Activated CD4-positive, alpha-beta T cell treated with anti-CD3 and anti-CD28 coated beads for 36 hours (primary cell): ENCODE data around the gene ETV6. TPM values are rescaled to one million over a fixed set of nuclear protein-coding genes. Genes with fewer than 3 reads are reported as not detected.

Source experiments
- ATAC-seq: fragments of 200-7000 bp; cut with Tn5 transposase; one replicate; pipeline ENCODE4 v1.10.0; 2021; ENCODE audit warnings: mild to moderate bottlenecking, moderate library complexity
- CTCF ChIA-PET: fragments of 350-600 bp; sonication (Branson Sonifier 250); formaldehyde crosslinking; loops from one replicate; lab custom pipeline; 2021; ENCODE audit warnings: antibody characterized with exemption; lab: Charles Lee
- POLR2A ChIA-PET: fragments of 350-600 bp; sonication (Branson Sonifier 250); formaldehyde crosslinking; loops from one replicate; lab custom pipeline; 2021; ENCODE audit warnings: antibody characterized with exemption, inconsistent platforms; lab: Charles Lee
- DNase-seq: peaks from one replicate; pipeline ENCODE4 v3.0.0-alpha.2; 2020
- H3K27ac Mint-ChIP-seq: one replicate; pipeline ENCODE4 v1.8.0; 2021; ENCODE audit warnings: mixed read lengths
- H3K27me3 Mint-ChIP-seq: one replicate; pipeline ENCODE4 v1.8.0; 2021; ENCODE audit warnings: mixed read lengths
- H3K36me3 Mint-ChIP-seq: one replicate; pipeline ENCODE4 v1.8.0; 2021; ENCODE audit warnings: low read depth, mixed read lengths
- H3K4me1 Mint-ChIP-seq: one replicate; pipeline ENCODE4 v1.8.0; 2021; ENCODE audit warnings: mixed read lengths
- H3K4me3 Mint-ChIP-seq: one replicate; pipeline ENCODE4 v1.8.0; 2021; ENCODE audit warnings: mild to moderate bottlenecking, moderate library complexity, mixed read lengths
- H3K9me3 Mint-ChIP-seq: one replicate; pipeline ENCODE4 v1.8.0; 2021; ENCODE audit warnings: low read depth, mixed read lengths
- intact Hi-C, 2 experiments: fragments of 100-400 bp; cut with DNase I in 1 of 2; cut with micrococcal nuclease in 1 of 2; formaldehyde crosslinking; loops; one replicate each; pipeline versions ENCODE4 v1.14.2 to v1.15.1; 2022 to 2024; cut with DNase I, micrococcal nuclease
- total RNA-seq, 2 experiments: library from RNA; stranded (reverse); gene quantifications; one replicate each; pipeline ENCODE4 v1.2.3, GENCODE V29; 2021

The ETV6 gene
- total RNA-seq, 2 experiments from 2014 or later, result 53.5 to 56.7 TPM

DNA sequence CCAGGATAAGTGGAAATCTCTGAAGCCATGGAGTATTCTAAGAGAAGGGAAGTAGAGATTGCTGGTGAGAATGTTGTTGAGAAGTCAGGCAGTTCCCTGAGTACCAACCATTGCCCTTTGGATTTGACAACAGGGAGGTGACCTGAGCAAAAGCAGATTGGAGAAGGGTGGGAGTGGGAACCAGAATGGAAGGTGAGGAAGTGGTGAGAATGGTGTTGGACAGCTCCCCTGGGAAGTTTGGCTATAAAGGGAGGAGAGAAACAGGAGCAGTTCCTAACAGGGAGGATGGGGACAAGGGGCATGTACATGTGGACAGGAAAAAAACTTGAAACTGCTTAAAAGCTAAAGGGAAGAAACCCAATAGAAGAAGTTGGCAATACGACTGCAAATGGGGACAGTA lies 198.1 kb downstream of the ETV6 start:
- CTCF ChIA-PET, result interaction anchor here (0.6 kb wide), 1 partner anchor 45 kb away, joined by 3 read pairs; no protein-coding TSS in a partner anchor
- POLR2A ChIA-PET, result no interaction called here

DNA sequence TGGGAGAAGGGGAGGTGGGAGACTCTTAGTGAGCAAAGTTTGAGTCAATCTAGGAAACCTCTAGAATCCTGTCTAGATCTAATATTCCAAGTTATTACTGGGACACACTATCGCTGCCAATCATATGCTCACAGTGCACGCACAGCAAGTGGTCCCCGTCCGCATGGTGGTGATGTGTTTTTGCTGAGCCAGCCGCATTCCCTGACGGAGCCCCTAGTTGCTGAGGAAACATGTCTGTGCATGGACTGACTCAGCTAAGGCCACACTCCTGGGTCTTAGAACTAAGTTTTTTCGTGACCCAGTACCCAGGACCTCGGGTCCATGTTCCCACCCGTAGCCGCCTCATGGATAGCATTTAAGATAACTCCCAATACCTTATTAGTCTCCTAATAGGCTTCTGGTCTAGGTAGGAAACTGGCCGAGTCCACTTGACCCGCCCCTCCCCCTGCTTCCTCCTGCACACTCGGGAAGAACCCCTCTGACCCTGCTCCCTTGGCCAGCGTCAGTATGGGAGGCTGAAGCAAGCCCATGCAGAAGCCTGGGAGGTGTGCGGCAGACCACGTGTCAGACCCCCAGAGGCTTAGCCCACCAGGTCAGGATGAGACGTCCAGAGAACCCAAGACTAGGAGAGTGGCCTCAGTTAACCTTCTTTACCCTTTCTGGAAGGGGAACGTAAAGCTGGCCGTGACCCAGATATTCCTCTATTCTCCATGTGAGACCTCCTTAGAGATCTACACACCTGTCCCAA lies 200.5 kb downstream of the ETV6 start:
- DNase-seq, result no peak
- no peaks in the 10 kb centered on the region for H3K27me3 Mint-ChIP-seq
- H3K9me3 Mint-ChIP-seq, result no peaks in the 10 kb centered on the region
- ATAC-seq, result no peak
- peaks cover 16% of the 10 kb centered on the region for H3K4me1 Mint-ChIP-seq
- peaks cover 56% of the 10 kb centered on the region for H3K36me3 Mint-ChIP-seq
- H3K27ac Mint-ChIP-seq, result no peak overlapping the region
- POLR2A ChIA-PET, result no interaction called here
- no peak overlapping the region for H3K4me3 Mint-ChIP-seq
- CTCF ChIA-PET, result no interaction called here
- intact Hi-C loops, result loop anchor here in 1 of 2 experiments (2.0 kb wide), 1 partner anchor 19 kb away; no protein-coding TSS in a partner anchor

More for the DNA sequence above, 198.1 kb downstream of the ETV6 start:
- Mint-ChIP-seq H3K4me1 (peaks cover 1% of the 10 kb centered on the region), H3K36me3 (peaks cover 52% of the 10 kb centered on the region), H3K4me3 (no peak overlapping the region), H3K9me3 (no peaks in the 10 kb centered on the region), H3K27ac (no peak overlapping the region), H3K27me3 (no peaks in the 10 kb centered on the region)
- no peak for DNase-seq
- intact Hi-C loops, result no loop called here
- ATAC-seq, result no peak

DNA sequence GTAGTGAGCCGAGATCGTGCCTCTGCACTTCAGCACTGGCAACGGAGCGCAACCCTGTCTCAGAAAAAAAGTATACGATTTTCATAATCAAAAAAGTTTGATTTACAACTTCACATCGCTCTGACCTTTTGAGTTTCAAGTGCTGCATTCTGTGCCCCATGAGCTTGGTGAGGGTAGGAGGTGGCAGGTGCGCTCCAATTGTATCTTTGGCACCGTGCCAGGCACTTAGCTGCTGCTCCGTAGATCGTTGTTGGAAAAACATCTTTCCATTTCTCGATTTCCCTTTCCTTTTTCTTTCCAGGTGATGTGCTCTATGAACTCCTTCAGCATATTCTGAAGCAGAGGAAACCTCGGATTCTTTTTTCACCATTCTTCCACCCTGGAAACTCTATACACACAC lies 203.7 kb downstream of the ETV6 start:
- Mint-ChIP-seq H3K36me3 (peaks cover 56% of the 10 kb centered on the region), H3K27ac (peak overlapping the region; percentile 34), H3K4me1 (peaks cover 32% of the 10 kb centered on the region), H3K9me3 (no peaks in the 10 kb centered on the region), H3K4me3 (no peak overlapping the region), H3K27me3 (no peaks in the 10 kb centered on the region)
- POLR2A ChIA-PET, result interaction anchor here (0.7 kb wide), 1 partner anchor 1213 kb away, joined by 3 read pairs; no protein-coding TSS in a partner anchor
- ATAC-seq, result no peak
- no peak for DNase-seq
- intact Hi-C loops, result no loop called here
- CTCF ChIA-PET, result interaction anchor here (1.2 kb wide), 1 partner anchor 10 kb away, joined by 3 read pairs; no protein-coding TSS in a partner anchor

DNA sequence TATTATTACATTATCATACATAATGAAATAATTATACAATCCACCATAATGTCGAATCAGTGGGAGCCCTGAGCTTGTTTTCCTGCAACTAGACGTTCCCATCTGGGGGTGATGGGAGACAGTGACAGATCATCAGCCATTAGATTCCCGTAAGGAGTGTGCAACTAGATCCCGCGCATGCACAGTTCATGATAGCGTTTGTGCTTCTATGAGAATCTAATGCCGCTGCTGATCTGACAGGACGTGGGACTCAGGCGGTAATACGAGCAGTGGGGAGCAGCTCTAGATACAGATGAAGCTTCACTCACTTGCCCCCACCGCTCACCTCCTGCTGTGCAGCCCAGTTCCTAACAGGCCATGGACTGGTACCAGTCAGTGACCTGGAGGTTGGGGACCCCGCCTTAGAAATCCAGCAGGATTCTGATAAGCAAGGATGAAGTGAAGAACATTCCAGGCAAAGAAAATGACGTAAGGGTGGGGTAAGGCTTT lies 204.6 kb downstream of the ETV6 start:
- Mint-ChIP-seq H3K27ac (no peak overlapping the region), H3K4me1 (peaks cover 34% of the 10 kb centered on the region), H3K36me3 (peaks cover 56% of the 10 kb centered on the region), H3K27me3 (no peaks in the 10 kb centered on the region), H3K4me3 (no peak overlapping the region), H3K9me3 (no peaks in the 10 kb centered on the region)
- CTCF ChIA-PET, result no interaction called here
- DNase-seq (no peak), ATAC-seq (no peak)
- POLR2A ChIA-PET, result no interaction called here
- intact Hi-C loops, result no loop called here

DNA sequence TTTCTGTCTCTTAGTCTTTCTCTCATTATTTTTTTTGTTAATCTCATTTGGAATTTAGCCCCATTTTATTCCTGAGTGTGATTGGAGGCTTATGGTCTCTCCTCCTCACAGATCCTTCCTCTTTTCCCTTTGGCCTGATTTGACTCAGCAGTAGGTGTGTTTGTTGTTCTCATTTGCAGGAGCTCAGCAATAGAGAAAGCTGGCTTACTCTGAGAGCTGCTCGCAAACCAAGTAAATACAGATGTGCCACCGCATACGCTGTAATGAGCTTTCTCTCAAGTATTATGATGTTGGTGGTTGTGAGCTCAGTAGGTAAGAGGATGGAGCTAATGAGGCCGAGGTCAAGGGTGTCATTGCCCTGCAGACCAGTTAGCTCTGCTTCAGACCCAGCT lies 206.5 kb downstream of the ETV6 start:
- Mint-ChIP-seq H3K4me1 (peaks cover 46% of the 10 kb centered on the region), H3K36me3 (peaks cover 69% of the 10 kb centered on the region), H3K27me3 (no peaks in the 10 kb centered on the region), H3K27ac (peak overlapping the region; percentile 22), H3K9me3 (no peaks in the 10 kb centered on the region), H3K4me3 (no peak overlapping the region)
- DNase-seq, result no peak
- no peak for ATAC-seq
- CTCF ChIA-PET, result interaction anchor here (0.7 to 1.2 kb wide), 3 partner anchors 13 to 388 kb away, joined by 3 read pairs; no protein-coding TSS in a partner anchor
- intact Hi-C loops, result no loop called here
- POLR2A ChIA-PET, result interaction anchor here (0.6 kb wide), 1 partner anchor 37 kb away, joined by 3 read pairs; no protein-coding TSS in a partner anchor

DNA sequence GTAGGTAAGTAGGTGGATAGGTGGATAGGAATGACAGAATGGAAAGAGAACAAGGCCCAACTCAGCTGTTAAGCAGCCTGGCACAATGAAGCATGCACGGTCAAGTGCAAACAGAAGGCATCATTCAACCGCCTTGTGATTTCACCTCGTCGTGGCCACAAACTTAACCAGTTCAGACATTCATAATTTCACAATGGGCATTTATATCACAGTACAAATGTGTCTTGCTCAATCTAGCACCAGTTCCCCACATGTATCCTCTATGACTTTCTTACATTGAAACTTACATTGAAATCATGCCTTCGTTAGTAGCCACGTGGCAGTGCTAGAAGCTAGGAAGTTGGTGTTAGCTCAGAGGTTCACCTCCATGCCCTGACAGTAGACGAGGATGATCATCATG lies 207.5 kb downstream of the ETV6 start:
- intact Hi-C loops, result no loop called here
- ATAC-seq, result no peak
- Mint-ChIP-seq H3K27ac (no peak overlapping the region), H3K9me3 (no peaks in the 10 kb centered on the region), H3K4me3 (no peak overlapping the region), H3K27me3 (no peaks in the 10 kb centered on the region), H3K4me1 (peaks cover 51% of the 10 kb centered on the region), H3K36me3 (peaks cover 77% of the 10 kb centered on the region)
- ChIA-PET CTCF (interaction anchor here (0.8 to 1.2 kb wide), 2 partner anchors 14 to 16 kb away, joined by 3 read pairs; no protein-coding TSS in a partner anchor), POLR2A (no interaction called here)
- DNase-seq, result no peak

DNA sequence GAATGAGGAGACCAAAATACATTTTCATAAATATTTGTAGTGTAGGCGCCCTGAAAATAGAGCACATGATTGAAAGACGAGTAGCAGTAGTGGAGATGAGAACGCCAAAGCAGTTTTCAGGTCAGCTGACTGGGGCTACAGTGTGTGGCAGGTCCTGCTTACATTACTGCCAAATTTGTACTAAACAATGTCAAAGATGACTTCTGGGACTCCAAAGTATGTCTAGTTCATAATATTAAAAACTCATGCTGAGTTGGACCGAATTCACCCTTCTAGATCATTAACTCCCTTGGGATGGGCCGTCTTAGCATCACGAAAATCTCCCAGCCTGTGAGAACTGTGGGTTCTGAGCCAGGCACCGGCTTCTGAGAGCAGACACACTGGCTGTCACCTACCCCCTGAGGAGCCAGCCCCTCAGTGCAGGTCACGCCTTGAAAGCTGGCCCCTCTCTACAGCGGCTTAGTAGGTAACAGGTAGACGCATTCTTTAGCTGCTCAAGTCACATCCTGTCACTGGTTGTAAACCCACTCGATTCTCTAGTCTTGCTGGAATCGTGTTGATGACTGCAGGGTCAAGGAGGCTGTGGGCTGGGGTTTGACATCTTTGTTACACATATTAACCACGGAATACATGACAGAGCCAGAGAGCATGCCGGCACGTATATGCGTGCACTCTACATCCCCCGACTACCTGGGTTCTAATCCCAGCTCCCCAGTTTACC lies 210.4 kb downstream of the ETV6 start:
- intact Hi-C loops, result no loop called here
- Mint-ChIP-seq H3K36me3 (peaks cover 86% of the 10 kb centered on the region), H3K27ac (peak overlapping the region; percentile 43), H3K27me3 (no peaks in the 10 kb centered on the region), H3K4me3 (no peak overlapping the region), H3K4me1 (peaks cover 55% of the 10 kb centered on the region), H3K9me3 (peaks cover 7% of the 10 kb centered on the region)
- DNase-seq (peak; percentile 66), ATAC-seq (peak; percentile 82)
- POLR2A ChIA-PET, result no interaction called here
- CTCF ChIA-PET, result no interaction called here

DNA sequence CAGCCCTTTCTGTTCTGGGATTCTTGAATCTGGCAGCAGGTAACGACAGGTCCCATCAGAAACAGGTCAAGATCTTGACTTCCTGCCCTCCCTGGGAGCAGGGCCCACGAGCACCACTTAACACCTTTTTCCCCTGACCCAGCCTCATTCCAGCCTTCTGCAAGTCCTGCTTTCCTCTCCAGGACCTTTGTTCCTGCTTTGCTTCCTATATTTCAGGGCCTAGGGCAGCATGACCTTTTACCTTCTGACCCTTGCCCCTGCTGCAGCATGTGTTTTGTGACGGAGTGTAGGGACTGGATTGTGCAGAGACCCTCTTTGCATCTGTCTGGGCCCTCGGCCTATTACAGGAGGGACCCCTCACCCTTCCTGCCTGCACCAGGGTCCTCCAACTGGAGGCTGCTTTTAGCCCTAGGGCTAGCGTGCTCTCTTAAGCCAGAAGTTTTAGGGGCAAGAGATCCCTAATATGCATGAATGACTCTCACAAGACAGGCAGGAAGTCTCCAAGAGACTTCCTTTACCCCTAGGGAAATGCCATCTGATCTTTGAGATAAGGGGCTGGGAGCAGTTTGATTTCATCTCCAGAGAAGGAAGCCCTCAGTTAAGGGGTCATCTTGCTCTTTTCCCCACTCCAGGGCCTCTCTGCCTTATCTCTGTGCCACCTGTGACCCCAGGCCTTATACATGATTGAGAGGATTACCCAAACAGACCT lies 211.8 kb downstream of the ETV6 start:
- no peak for DNase-seq
- Mint-ChIP-seq H3K4me3 (no peak overlapping the region), H3K36me3 (peaks cover 86% of the 10 kb centered on the region), H3K27ac (peak overlapping the region; percentile 38), H3K9me3 (peaks cover 15% of the 10 kb centered on the region), H3K4me1 (peaks cover 45% of the 10 kb centered on the region), H3K27me3 (no peaks in the 10 kb centered on the region)
- intact Hi-C loops, result no loop called here
- ChIA-PET CTCF (no interaction called here), POLR2A (no interaction called here)
- no peak for ATAC-seq

DNA sequence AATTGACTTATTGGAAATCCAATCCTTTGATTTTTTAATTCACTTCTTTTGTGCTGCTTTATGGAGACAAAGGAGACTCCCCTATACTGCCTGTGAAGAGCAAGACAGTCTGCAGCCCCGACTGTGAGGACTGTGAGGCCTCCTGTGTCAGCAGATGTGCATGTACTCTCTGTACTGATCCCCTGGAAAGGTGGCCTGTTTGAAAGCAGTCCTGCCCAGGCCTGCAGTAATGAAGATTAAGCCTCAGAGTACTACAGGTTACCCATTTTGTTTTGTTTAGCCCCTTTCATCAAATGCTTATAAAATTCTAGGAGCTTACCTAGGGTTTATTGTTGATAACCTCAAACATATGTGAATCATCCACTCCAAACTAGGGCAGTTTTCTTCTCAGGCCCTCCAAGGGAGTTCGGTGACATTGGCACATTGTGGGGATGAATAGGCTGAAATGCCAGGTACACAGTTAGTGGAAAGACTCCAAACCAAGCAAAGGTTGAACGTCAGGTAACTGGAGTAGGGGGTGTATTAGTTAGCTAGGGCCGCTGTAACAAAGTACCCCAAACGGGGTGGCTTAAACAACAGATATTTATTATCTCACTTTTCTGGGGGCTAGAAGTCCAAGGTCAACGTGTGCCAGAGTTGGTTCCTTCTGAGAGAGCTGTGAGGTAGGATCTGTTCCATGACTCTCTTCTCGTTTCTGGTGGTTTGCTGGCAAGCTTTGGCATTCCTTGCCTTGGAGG lies 212.6 kb downstream of the ETV6 start:
- intact Hi-C loops, result no loop called here
- H3K36me3 Mint-ChIP-seq, result peaks cover 87% of the 10 kb centered on the region
- ChIA-PET CTCF (no interaction called here), POLR2A (no interaction called here)
- H3K27me3 Mint-ChIP-seq, result no peaks in the 10 kb centered on the region
- H3K4me1 Mint-ChIP-seq, result peaks cover 47% of the 10 kb centered on the region
- no peak overlapping the region for H3K4me3 Mint-ChIP-seq
- peaks cover 21% of the 10 kb centered on the region for H3K9me3 Mint-ChIP-seq
- peak overlapping the region; percentile 38 for H3K27ac Mint-ChIP-seq
- ATAC-seq (no peak), DNase-seq (no peak)

DNA sequence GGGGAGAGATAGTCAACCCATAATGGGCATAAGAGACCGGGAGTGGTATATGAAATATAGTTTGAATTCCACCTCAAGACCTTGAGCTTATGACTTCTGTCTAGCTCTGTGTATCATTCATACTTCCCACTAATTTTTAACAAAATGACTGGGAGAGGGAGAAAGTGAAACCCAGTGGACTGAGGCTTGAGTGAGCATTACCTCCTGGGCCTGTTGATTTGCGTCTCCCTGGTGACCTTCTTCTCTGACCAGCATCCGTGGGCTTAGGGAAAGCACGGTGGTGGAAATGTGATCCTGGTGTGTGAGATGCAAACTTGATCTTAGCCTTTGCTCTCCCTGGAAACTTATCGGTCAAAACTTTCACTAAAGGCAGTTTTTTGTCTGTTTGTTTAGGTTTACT lies 213.3 kb downstream of the ETV6 start:
- H3K9me3 Mint-ChIP-seq, result peaks cover 22% of the 10 kb centered on the region
- no peak overlapping the region for H3K4me3 Mint-ChIP-seq
- POLR2A ChIA-PET, result no interaction called here
- H3K27ac Mint-ChIP-seq, result peak overlapping the region; percentile 38
- H3K4me1 Mint-ChIP-seq, result peaks cover 54% of the 10 kb centered on the region
- intact Hi-C loops, result no loop called here
- CTCF ChIA-PET, result no interaction called here
- ATAC-seq (peak; percentile 38), DNase-seq (no peak)
- no peaks in the 10 kb centered on the region for H3K27me3 Mint-ChIP-seq
- H3K36me3 Mint-ChIP-seq, result peaks cover 83% of the 10 kb centered on the region
